NCI-H2196 treated with DMSO at 0.1 percent for 48 hours (cell line): ENCODE results near the gene ENO2.

Source experiments
- DNase-seq: peaks from one replicate; lab custom pipeline; 2025; ENCODE audit not compliant: unreplicated experiment; lab: John Stamatoyannopoulos, UW

Gene ENO2

DNA sequence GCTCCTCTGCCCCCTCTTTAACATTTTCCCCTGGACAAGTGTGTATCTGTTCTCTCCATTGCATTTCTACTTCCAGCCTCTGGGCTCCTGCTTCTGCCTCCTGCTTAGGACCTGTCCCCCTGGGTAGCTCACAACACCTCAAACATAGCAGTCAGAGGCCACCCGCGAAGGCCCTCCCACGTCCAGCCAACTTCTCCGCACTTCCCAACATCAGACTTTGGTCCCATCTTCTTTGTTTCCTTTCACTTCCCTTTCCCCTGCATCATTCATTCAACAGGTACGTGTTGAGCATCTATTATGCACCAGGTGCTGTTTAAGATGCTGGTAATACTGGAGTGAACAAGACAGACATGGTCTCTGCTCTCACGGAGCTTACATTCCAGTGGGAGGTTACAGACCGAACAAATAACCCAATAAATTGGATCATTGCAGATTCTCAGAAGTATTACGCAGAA, 32.6 kb downstream of the ENO2 start:
- DNase-seq = no peak

DNA sequence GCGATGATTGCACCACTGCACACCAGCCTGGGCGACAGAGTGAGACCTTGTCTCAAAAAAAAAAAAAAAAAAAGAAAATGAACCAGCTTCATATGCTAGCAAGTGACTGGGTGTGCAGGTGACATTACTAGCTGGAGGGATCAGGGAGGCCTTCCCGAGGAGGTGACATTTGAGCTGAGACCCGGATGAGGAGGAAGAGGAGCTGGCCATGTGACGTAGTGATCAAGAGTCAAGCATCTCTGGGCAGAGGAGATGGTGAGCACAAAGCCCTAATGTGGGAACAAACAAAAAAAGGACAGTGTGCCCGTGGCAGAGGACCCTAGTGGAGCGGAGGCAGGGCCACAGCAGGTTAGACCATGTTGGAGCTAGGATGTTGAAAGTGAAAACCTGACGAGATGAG, 33.2 kb downstream of the ENO2 start:
- DNase-seq = no peak

DNA sequence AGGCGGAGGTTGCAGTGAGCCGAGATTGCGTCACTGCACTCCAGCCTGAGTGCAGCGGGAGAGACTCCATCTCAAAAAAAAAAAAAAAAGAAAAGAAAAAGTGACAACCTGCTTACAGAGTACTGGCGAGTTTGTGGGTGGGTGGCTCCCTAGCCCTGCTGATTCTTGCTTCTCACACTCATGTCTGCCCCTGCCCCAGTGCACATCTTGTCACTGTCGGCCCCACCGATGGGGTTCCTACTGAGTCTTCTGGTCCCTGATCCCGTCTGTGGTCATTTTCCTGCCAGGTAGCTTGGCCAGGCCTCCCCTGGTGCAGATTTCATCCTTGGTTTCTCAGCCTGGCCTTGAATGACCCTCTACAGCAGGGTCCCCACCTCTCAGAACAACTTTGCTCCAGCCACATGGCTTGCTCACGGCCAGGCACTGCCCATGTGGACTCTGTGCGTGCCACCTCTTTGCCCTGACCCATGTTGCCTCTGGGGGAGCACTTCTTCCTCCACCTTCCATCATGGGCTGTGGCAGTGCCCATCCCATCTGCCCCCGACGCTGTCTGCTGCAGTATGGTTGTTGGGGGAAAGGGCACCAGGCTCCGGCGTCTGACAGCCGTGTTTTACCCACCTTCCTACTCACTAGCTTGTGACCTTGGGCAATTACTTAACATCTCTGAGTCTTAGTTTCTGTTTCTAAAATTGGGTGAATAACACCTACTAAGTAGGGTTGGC, 34.7 kb downstream of the ENO2 start:
- no peak for DNase-seq

DNA sequence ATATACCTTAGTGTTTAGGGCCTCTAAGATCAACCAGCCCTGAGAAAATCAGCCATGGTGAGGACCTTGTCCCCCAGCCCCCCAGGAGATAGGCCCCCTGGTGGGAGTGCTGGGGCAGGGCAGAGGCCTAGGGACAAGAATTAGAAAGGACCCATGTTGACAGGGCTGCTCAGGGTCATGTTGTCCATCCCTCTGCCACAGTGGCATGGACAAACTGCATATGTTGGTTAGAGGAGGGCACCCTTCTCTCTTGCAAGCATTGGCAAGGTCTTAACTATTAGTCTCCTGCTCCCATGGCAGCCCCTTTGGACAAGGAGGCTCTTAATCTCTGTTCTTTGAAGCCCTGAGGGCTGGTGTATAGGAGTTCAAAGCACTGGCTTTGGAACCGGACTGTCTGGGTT, 36.0 kb downstream of the ENO2 start:
- DNase-seq = no peak

DNA sequence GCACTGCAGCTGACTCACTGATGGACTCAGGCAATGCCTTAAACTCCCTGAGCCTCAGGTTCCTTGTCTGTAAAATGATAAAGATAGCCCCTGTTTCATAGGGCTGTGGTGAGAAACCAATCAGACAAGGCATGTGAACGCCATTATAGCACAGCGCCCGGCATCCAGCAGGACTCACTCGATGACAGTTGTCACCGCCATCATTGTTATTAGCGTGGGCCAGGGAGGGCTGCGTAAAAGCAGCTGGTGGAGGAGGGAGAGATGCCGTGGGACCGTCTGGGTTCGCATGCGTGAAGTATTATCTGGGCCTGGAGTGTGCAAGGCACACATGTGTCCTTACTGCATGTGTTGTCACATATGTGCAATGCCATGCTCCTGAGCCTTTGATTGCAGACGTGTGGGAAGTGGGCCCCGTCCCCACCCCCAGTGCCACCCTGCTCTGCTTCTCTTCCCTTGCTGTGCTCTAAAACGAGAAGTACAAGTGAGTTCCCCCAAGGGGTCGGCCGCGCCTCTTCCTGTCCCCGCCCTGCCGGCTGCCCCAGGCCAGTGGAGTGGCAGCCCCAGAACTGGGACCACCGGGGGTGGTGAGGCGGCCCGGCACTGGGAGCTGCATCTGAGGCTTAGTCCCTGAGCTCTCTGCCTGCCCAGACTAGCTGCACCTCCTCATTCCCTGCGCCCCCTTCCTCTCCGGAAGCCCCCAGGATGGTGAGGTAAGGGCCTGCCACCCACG, 36.6 kb downstream of the ENO2 start, which contains the start of gene PTPN6:
Gene PTPN6 (plus strand): TSS at position 546 of the 730 bp plus-strand sequence. CDS start 157 bp downstream, at position 703.
- DNase-seq = no peak

DNA sequence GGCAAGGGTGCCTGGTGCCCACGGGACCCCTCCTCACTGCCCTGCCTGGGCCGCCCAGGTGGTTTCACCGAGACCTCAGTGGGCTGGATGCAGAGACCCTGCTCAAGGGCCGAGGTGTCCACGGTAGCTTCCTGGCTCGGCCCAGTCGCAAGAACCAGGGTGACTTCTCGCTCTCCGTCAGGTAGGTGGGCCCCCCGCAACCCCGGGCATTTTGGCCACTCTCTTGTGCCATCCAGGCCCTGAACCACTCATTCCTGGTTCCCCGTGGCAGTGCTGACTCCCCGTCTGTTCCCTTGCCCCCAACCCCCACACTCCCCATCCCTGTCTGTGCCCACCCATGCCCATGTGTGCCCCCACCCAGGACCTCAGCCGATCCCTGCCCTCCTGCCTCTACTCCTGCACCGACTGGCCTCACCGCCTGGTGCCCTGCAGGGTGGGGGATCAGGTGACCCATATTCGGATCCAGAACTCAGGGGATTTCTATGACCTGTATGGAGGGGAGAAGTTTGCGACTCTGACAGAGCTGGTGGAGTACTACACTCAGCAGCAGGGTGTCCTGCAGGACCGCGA, 37.3 kb downstream of the ENO2 start:
- DNase-seq = no peak

DNA sequence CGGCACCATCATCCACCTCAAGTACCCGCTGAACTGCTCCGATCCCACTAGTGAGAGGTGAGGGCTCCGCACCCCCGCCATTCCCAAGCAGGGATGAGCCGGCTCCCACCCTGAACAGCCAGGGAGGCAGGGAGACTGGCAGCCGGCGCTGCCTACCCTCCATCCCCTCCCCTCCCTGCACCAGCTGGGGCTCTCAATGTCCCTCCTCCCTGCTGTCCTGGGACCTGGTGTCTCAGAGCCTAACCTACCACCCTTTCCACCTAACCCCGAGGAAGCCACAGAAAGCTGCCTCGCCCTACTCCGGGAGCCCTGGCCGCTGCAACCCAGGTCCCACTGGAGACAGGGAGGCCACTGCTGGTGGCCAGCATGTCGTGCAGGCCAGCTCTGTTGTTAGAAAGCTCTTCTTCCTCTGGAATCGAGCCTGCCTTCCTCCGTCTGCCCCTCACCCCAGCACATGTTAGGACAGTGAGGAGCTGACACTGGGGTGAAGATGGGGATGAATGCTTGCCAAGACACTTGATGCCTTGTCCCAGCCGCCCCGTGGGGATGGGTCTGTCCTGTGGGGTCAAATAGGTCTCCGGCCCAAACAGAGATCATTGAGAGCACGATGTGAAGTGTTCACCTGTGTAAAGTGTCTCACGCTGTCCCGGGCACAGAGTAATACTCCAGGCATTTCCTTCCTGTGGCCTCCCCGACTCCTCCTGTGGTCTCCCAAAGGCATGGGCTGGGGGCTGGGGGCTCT, 37.9 kb downstream of the ENO2 start:
- no peak for DNase-seq

DNA sequence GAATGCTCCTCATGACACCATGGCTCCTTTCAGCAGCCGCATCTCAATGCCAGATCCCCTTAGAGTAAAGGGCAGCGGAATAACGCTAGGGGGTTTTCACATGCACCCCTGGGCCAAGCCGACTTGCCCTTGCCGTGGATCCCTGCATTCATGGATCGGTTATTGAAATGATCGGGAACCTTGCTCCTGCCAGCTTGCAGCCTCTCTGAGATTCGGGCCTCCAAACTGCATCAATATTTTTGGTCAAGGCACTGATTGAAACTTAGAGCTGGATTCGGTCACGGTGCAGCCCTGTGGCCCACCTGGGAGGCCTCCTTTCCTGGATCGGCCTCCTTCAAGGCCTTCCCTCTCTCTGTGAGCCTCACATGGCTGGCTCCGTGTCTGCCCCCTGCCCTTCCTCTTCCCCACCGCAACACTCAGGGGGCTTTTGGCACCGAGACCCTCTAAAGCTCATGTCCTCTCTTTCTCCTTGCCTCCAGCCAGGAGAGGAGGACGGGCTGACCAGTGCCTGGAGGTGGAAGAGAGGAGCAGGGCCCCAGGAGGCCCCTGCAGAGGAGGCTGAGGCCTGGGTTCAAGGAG, 38.6 kb downstream of the ENO2 start:
- no peak for DNase-seq

DNA sequence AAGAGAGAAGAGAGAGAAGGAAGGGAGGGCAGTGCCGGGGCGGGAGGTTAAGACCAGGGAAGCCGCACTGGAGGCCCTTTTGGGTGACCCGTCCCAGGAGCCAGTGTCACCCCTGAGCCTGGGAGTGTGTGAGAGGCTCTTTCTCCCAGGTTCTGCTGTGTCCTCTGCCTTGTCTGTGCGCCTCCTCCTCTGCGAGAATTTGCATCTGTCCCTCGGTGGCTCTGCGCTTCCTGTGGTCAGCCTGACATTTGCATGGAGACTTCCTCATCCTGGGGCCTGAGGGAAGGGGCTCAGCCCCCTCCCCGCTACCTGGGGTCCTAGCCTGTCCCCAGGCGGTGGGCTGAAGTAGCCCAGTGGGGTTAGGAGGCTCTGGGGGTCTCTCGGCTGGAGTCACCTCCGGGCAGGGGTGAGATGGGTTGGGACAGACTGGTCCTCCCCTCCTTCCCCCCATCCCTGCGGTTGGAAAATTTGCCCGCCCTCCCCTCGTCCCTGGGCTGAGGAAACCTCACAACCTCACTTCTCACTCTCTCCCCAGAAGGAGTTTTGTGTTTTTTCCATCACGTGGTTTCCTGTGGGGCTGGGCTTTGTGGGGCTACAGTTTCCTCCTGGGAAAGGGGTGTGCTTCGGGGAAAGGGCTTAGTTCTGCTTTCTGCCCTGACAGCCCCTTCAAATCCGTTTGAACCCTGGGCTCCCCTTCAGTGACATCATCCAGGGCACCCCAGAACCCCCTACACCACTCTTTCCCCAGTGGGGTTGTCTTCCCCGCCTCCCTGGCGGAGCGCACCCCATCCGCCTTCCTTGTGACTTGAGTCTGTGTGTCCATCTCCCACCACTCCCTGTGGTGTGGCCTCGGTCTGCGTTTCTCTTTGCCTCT, 39.3 kb downstream of the ENO2 start:
- DNase-seq = no peak

DNA sequence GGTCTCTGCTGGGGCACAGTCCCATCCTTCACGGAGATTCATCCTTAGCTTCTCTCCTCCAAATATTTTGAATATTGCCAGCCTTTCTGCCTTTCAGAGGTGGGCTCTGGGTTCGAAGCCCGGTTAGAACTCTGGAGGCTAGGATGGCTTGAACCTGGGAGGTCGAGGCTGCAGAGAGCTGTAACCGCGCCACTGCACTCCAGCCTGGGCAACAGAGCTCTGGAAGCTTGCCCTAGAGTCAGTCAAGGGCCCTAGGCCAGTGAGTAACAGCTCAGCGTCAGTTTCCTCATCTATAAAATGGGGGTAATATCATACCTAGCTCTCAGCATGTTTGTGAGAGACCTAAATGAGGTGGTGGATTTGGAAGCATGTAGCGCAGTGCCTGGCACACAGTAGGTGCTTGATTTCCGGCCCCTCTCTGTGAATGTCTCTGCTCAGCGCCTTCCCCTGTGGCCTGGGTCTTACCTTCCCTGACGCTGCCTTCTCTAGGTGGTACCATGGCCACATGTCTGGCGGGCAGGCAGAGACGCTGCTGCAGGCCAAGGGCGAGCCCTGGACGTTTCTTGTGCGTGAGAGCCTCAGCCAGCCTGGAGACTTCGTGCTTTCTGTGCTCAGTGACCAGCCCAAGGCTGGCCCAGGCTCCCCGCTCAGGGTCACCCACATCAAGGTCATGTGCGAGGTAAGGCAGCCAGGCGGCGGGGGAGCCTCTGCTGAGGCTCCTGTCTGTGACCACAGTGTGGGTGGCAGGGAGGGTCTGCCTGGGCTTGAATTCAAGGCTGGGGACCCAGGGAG, 40.1 kb downstream of the ENO2 start:
- DNase-seq = no peak

DNA sequence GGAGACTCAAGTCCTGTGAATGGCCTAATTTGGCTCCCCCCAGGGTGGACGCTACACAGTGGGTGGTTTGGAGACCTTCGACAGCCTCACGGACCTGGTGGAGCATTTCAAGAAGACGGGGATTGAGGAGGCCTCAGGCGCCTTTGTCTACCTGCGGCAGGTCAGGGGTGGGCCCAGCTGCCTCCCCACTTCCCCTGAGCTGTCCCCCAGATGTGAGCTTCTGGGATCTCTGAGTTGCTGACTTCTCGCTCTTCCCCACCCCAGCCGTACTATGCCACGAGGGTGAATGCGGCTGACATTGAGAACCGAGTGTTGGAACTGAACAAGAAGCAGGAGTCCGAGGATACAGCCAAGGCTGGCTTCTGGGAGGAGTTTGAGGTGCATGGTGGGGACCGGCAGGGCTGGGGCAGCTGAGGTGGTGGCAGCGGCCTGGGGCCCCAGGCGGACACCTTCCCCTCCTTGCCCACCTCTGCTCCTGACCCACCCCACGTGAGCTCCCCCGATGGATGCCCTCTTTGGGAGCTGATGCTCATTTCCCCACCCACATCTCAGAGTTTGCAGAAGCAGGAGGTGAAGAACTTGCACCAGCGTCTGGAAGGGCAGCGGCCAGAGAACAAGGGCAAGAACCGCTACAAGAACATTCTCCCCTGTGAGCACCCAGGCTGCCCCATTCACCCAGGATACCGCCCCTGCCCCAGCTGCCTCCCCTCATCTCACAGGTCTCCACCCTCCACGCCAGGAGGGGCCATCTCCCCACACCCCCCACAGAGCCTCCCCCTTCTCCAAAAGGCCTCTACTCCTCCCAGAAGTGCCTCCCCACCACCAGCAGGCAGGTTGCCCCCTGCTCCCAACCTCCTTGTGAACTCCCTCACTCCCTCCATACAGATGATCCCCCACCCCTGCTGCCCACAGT, 41.0 kb downstream of the ENO2 start:
- no peak for DNase-seq

DNA sequence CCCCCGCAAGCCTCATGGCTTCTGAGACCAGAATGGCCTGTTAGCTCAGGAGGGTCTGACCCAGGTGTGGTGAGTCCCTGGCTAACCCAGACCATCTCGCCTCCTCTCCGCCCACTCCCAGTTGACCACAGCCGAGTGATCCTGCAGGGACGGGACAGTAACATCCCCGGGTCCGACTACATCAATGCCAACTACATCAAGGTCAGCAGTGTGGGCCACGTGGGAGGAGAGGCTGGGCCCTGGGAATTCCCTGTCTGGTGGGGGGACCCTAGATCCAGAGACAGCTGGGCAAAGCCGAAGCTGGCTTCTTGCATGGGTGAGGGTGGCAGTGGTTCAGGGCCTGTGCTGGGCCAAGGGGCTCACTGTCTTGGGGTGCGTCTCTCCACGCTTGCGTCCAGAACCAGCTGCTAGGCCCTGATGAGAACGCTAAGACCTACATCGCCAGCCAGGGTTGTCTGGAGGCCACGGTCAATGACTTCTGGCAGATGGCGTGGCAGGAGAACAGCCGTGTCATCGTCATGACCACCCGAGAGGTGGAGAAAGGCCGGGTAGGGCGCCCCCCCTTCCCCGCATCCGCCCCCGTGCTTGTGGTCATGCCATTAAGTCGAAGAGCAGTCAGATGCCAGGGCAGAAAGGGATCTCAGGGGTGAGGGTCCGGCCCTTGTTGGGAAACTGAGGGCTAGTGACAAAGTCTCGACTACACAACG, 41.8 kb downstream of the ENO2 start:
- DNase-seq = no peak

DNA sequence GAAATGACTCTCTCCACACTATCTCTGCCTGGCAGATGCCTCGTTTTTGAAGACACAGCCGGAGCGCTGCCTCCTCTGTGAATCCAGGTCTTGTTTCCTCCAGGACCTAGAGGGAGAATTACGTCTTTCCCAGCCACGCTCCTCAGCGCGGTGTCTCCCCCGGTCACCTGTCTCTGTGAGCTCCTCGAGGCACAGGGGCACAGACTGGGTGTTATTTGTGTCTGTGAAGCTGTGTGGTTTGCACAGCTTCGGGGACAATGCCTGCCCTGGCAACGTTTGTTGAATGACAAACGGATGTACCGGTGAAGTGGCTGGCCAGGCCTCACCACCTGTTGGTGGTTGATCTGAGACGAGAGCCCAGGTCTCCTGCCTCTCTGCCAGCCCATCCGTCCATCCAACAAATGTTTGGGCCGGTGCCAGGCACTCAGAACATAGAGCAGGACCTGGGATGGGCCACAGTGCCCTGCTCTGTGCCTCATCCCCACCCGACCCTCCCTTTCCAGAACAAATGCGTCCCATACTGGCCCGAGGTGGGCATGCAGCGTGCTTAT, 42.8 kb downstream of the ENO2 start:
- no peak for DNase-seq

DNA sequence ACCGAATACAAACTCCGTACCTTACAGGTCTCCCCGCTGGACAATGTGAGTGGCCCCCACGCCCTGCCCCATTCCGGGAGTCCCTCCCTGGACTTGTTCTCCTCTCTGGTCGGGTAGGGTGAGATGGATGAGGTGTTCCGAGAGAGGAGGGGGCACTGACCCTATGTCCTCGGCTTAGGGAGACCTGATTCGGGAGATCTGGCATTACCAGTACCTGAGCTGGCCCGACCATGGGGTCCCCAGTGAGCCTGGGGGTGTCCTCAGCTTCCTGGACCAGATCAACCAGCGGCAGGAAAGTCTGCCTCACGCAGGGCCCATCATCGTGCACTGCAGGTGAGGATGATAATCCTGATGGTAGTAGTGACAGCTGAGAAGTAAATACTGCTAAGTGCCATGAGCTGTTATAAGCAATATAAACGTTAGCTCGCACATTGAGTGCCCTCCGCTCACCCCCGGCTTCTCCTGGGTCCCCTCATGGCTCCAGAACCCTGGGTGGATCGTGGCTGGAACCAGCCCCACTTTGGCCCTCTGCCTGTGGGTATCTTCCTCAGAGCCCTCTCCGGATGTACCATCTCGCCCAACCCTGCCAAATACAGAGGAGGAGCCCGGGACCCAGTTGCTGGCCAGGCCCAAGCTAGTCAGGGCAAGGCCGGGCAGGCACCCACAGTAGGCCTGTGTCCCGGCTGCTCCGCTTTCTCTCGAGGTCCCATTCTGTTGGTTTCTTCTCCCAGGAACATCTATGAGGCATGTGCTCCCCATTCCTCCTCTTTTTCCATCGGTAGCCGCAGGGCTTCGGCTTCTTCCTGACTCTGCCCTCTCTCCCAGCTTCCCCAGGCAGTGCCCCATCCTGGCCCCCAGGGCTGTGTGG, 43.6 kb downstream of the ENO2 start:
- DNase-seq = no peak

DNA sequence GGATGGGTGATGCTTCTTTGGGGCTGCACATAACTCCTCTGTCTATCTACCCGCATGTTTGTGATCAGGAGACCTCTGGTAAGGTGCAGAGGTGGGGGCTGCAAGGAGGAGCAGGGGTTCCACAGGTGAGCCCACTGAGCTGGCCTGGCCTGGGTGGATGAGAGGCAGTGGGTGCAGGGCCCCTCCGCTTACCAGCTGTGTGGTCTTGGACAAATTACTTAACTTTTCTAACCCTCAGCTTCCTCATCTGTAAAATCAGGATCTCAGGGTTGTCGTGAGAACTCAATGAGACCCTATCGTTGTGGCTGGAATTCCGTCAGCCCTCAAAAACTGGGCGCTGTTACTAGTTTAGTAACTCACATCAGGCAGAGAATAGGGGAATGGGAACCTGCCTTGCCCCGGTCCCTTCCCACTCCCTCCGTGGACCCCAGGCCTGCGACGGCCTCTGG, 44.3 kb downstream of the ENO2 start:
- no peak for DNase-seq

DNA sequence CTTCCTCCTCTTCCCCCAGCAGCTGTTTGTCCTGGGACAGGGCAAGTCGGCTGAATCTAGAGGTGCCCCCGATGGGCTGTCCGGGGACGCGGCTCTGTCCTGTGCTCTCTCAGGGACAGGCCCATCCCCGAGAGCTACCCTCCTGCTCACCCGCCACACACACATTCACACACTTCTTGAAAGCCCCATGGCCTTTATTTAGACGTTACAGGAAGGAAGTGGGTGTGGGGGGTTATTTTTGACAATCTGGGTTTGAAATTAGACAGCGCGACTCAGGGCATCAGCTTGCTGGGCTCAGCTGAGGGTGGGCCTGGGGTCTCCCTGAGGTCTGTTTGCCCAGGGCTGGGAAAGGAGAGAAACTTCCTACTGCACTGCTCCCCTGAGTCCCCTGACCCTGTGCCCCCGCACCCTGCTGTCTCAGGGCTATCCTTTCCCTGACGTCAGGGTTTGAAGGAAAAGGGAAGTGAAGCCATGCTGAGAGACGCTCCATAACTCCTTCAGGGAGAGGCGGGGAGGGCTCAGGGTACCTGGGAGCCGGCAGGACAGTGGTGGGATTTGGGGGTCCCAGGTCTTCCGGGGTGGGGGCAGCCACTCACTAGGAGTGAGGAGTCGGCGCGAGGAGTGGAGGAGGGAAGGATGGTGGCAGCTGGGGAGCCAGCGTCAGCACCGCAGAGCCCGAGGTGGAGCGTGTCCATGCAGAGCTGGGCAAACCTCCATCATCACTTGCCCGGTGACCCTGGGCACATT, 44.9 kb downstream of the ENO2 start:
- no peak for DNase-seq
